ENCODE data around the gene TTC39B. TPM values are rescaled to one million over a fixed set of nuclear protein-coding genes. Genes with fewer than 3 reads are reported as not detected.

Gene TTC39B
- total RNA-seq, 6 experiments from 2014 or later = 4.6 to 6.1 (median 5.8) TPM

GRCh38 chr9:15246708-15247107 lies 60.3 kb downstream of the TTC39B start:
- DNase-seq = no peak
- Mint-ChIP-seq H3K27me3 (ENCODE audit: insufficient read depth) (no peaks in the 10 kb centered on the region), H3K9me3 (no peaks in the 10 kb centered on the region), H3K4me3 (no peak overlapping the region), H3K36me3 (ENCODE audit: low read depth) (no peaks in the 10 kb centered on the region), H3K4me1 (ENCODE audit: low read depth) (peaks cover 83% of the 10 kb centered on the region), H3K27ac (peak overlapping the region; percentile 42)
- no peak for TF ChIP-seq CTCF (IDR thresholded peaks at IDR 0.05)

- no peak for TF ChIP-seq CTCF (IDR thresholded peaks at IDR 0.05)
- H3K9me3 Mint-ChIP-seq = no peaks in the 10 kb centered on the region
- no peaks in the 10 kb centered on the region for H3K36me3 Mint-ChIP-seq (ENCODE audit: low read depth)
- no peak overlapping the region for H3K27ac Mint-ChIP-seq
- no peaks in the 10 kb centered on the region for H3K27me3 Mint-ChIP-seq (ENCODE audit: insufficient read depth)
- no peak overlapping the region for H3K4me3 Mint-ChIP-seq
- DNase-seq = no peak
- peaks cover 83% of the 10 kb centered on the region for H3K4me1 Mint-ChIP-seq (ENCODE audit: low read depth)
Observed at GRCh38 chr9:15246243-15246642, 60.8 kb downstream of the TTC39B start.

- TF ChIP-seq CTCF (IDR thresholded peaks at IDR 0.05) = no peak
- H3K4me3 Mint-ChIP-seq = no peak overlapping the region
Observed at GRCh38 chr9:15244001-15244441, 63.0 kb downstream of the TTC39B start.

GRCh38 chr9:15243081-15243480 lies 63.9 kb downstream of the TTC39B start:
- no peaks in the 10 kb centered on the region for H3K27me3 Mint-ChIP-seq (ENCODE audit: insufficient read depth)
- no peak overlapping the region for H3K4me3 Mint-ChIP-seq
- peaks cover 57% of the 10 kb centered on the region for H3K4me1 Mint-ChIP-seq (ENCODE audit: low read depth)
- no peak for DNase-seq
- peak overlapping the region; percentile 51 for H3K27ac Mint-ChIP-seq
- peaks cover 9% of the 10 kb centered on the region for H3K9me3 Mint-ChIP-seq
- H3K36me3 Mint-ChIP-seq (ENCODE audit: low read depth) = peaks cover 11% of the 10 kb centered on the region
- no peak for TF ChIP-seq CTCF (IDR thresholded peaks at IDR 0.05)

More at GRCh38 chr9:15244001-15244441, 63.0 kb downstream of the TTC39B start:
- H3K9me3 Mint-ChIP-seq = no peaks in the 10 kb centered on the region
- H3K4me1 Mint-ChIP-seq (ENCODE audit: low read depth) = peaks cover 66% of the 10 kb centered on the region
- H3K36me3 Mint-ChIP-seq (ENCODE audit: low read depth) = peaks cover 2% of the 10 kb centered on the region
- peak overlapping the region; percentile 14; the same call in 1 of the 2 replicates for H3K27ac Mint-ChIP-seq
- DNase-seq = peak; percentile 64
- no peaks in the 10 kb centered on the region for H3K27me3 Mint-ChIP-seq (ENCODE audit: insufficient read depth)

GRCh38 chr9:15240927-15241326 lies 66.1 kb downstream of the TTC39B start:
- Mint-ChIP-seq H3K27ac (no peak overlapping the region), H3K36me3 (ENCODE audit: low read depth) (peaks cover 29% of the 10 kb centered on the region), H3K27me3 (ENCODE audit: insufficient read depth) (no peaks in the 10 kb centered on the region; the same call in 1 of the 2 replicates), H3K4me1 (ENCODE audit: low read depth) (peaks cover 38% of the 10 kb centered on the region), H3K9me3 (peaks cover 25% of the 10 kb centered on the region), H3K4me3 (no peak overlapping the region)
- no peak for DNase-seq
- TF ChIP-seq CTCF (IDR thresholded peaks at IDR 0.05) = no peak

- Mint-ChIP-seq H3K9me3 (peaks cover 25% of the 10 kb centered on the region), H3K27me3 (ENCODE audit: insufficient read depth) (no peaks in the 10 kb centered on the region; the same call in 1 of the 2 replicates), H3K4me3 (no peak overlapping the region), H3K27ac (no peak overlapping the region), H3K4me1 (ENCODE audit: low read depth) (peaks cover 28% of the 10 kb centered on the region), H3K36me3 (ENCODE audit: low read depth) (peaks cover 37% of the 10 kb centered on the region)
- no peak for TF ChIP-seq CTCF (IDR thresholded peaks at IDR 0.05)
- no peak for DNase-seq
Observed at GRCh38 chr9:15239816-15240215, 67.2 kb downstream of the TTC39B start.

Measured in HFFc6 (cell line).